Measurements from ENCODE around the gene NRXN3. TPM values are rescaled to one million over a fixed set of nuclear protein-coding genes. Genes with fewer than 3 reads are reported as not detected.
A peak's percentile ranks its signal among the peaks of the same experiment; 100 is the strongest.
"Not testable (repeated sequence)": the region's sequence is repeated elsewhere in the genome, so short reads cannot be mapped to it uniquely, and the experiment has no call there.

Gene NRXN3
- total RNA-seq, 1 donor = 2.5 TPM

DNA sequence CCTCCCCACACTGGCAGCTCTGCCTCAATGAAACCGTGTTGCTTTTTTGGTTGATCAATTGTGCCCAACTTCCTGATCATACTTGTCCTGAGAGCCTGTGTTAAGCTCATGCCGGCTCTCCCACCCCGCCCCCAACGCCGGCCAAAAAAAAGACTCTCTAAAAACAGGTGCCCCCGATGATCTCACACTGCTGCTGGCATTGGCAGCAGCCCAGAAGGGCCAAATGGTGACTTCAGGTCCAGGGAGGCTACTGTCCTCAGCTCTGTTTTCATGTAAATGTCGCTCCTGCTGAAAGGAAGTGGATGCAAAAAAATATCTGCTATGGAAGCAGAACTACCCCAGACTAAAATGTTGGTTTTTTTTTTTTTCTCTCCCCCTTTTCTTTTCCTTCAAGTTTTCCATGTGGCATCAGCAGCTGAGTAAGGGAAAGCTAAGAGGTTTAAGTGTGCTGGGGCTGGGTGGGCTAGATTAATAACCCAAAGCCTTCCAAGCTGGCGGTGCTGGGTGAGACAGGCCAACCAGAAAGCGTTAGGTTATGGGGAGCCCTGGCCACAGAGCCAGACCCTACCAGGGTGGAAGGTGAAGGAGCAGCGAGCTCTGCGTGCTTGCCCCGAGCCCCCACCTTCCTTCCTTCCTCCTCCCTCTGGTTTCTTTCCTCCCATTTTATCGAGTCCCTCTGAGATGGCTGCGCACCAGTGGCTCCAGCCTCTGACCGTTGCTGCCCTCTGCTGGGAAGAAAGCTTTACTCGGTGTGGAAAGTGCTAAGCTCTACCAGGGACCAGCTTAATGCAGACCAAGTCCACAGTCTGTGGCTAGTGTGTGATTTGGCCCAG lies 396.1 kb downstream of the NRXN3 start:
- Histone ChIP-seq H4K20me1 (ENCODE audit: insufficient read depth, low read length) (no peaks in the 10 kb centered on the region), H3K9me3 (ENCODE audit: low read depth, low read length) (no peaks in the 10 kb centered on the region), H3K27ac (ENCODE audit: low read depth, low read length) (no peak overlapping the region), H3K27me3 (ENCODE audit: insufficient read depth, low read length) (no peaks in the 10 kb centered on the region), H3K36me3 (ENCODE audit: insufficient read depth, low read length) (no peaks in the 10 kb centered on the region), H3K79me2 (ENCODE audit: insufficient read depth, low read length) (no peaks in the 10 kb centered on the region), H3K4me3 (ENCODE audit: insufficient read depth, low read length) (peak overlapping the region; percentile 55), H3K4me1 (ENCODE audit: insufficient read depth, low read length) (no peaks in the 10 kb centered on the region), H3K4me2 (ENCODE audit: insufficient read depth, low read length) (peak overlapping the region; percentile 63), H2AFZ (ENCODE audit: low read length) (peak overlapping the region; percentile 86)
- DNase-seq (ENCODE audit: insufficient read length, low spot score, missing footprints) = peak; percentile 88
- TF ChIP-seq, protein P1, sequence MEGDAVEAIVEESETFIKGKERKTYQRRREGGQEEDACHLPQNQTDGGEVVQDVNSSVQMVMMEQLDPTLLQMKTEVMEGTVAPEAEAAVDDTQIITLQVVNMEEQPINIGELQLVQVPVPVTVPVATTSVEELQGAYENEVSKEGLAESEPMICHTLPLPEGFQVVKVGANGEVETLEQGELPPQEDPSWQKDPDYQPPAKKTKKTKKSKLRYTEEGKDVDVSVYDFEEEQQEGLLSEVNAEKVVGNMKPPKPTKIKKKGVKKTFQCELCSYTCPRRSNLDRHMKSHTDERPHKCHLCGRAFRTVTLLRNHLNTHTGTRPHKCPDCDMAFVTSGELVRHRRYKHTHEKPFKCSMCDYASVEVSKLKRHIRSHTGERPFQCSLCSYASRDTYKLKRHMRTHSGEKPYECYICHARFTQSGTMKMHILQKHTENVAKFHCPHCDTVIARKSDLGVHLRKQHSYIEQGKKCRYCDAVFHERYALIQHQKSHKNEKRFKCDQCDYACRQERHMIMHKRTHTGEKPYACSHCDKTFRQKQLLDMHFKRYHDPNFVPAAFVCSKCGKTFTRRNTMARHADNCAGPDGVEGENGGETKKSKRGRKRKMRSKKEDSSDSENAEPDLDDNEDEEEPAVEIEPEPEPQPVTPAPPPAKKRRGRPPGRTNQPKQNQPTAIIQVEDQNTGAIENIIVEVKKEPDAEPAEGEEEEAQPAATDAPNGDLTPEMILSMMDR (IDR thresholded peaks at IDR 0.05; ENCODE audit: extremely low read depth, low read depth, low read length) = peak; percentile 86

DNA sequence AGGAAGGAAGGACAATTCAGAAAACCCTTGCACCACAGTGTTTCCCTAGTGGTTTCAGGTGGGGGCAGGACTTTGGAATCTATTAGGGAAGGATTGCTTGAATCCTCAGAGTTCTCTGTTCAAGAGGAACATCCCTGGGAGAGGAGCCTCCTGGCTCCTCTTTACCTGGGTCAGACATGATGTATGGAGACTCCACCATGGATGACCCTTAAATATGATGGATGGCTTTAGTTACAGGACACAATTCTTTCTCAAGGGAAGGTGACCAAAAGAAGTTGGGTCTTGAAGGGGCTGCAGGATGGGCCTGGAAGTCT lies 396.6 kb downstream of the NRXN3 start:
- Histone ChIP-seq H3K79me2 (ENCODE audit: insufficient read depth, low read length) (no peaks in the 10 kb centered on the region), H2AFZ (ENCODE audit: low read length) (no peak overlapping the region), H3K27ac (ENCODE audit: low read depth, low read length) (no peak overlapping the region), H3K4me3 (ENCODE audit: insufficient read depth, low read length) (no peak overlapping the region), H3K9me3 (ENCODE audit: low read depth, low read length) (no peaks in the 10 kb centered on the region), H3K27me3 (ENCODE audit: insufficient read depth, low read length) (no peaks in the 10 kb centered on the region), H3K4me1 (ENCODE audit: insufficient read depth, low read length) (no peaks in the 10 kb centered on the region), H3K4me2 (ENCODE audit: insufficient read depth, low read length) (no peak overlapping the region), H4K20me1 (ENCODE audit: insufficient read depth, low read length) (no peaks in the 10 kb centered on the region), H3K36me3 (ENCODE audit: insufficient read depth, low read length) (no peaks in the 10 kb centered on the region)
- TF ChIP-seq, protein P1 (IDR thresholded peaks at IDR 0.05; ENCODE audit: extremely low read depth, low read depth, low read length) = no peak
- DNase-seq (ENCODE audit: insufficient read length, low spot score, missing footprints) = no peak

DNA sequence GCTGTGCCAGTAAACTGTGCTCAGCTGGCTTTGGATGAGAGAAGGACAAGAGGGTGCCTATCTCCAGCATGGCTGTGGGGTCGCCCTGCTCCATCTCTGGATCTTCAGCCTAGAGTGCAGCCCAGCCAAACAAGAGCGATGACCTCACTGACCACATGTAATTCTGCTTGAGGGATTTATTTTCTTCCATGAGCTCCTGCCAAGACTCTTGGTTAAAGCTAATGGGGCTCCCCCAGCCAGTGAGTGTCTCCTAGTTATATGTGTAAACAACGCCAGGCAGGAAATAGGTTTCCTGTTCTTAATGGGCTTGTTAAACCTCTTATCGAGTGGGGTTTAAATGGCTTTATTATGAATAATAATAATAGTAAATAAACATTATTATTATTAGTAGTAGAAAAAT lies 397.2 kb downstream of the NRXN3 start:
- Histone ChIP-seq H3K79me2 (ENCODE audit: insufficient read depth, low read length) (no peaks in the 10 kb centered on the region), H3K4me3 (ENCODE audit: insufficient read depth, low read length) (no peak overlapping the region), H3K4me2 (ENCODE audit: insufficient read depth, low read length) (no peak overlapping the region), H3K36me3 (ENCODE audit: insufficient read depth, low read length) (no peaks in the 10 kb centered on the region), H3K27ac (ENCODE audit: low read depth, low read length) (no peak overlapping the region), H3K27me3 (ENCODE audit: insufficient read depth, low read length) (no peaks in the 10 kb centered on the region), H4K20me1 (ENCODE audit: insufficient read depth, low read length) (no peaks in the 10 kb centered on the region), H3K9me3 (ENCODE audit: low read depth, low read length) (no peaks in the 10 kb centered on the region), H2AFZ (ENCODE audit: low read length) (no peak overlapping the region), H3K4me1 (ENCODE audit: insufficient read depth, low read length) (no peaks in the 10 kb centered on the region)
- DNase-seq (ENCODE audit: insufficient read length, low spot score, missing footprints) = peak; percentile 58
- TF ChIP-seq, protein P1 (IDR thresholded peaks at IDR 0.05; ENCODE audit: extremely low read depth, low read depth, low read length) = no peak

DNA sequence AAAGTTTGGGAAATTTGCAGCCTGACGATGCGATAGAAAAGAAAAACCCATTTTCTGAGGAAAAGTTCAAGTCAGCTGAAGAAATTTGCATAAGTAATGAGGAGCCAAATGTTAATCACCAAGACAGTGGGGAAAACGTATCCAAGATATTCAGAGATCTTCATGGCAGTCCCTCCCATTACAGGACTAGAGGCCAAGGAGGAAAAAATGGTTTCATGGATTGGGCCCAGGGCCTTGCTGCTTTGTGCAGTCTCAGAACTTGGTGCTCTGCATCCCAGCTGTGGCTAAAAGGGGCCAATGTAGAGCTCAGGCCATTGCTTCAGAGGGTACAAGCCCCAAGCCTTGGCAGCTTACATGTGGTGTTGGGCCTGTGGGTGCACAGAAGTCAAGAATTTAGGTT lies 403.6 kb downstream of the NRXN3 start:
- not testable (repeated sequence) for DNase-seq (ENCODE audit: insufficient read length, low spot score, missing footprints); H2AFZ ChIP-seq (ENCODE audit: low read length)

More for the DNA sequence above, 403.6 kb downstream of the NRXN3 start:
- H3K27me3 ChIP-seq (ENCODE audit: insufficient read depth, low read length); H3K9me3 ChIP-seq (ENCODE audit: low read depth, low read length); H3K4me2 ChIP-seq (ENCODE audit: insufficient read depth, low read length); H4K20me1 ChIP-seq (ENCODE audit: insufficient read depth, low read length); H3K36me3 ChIP-seq (ENCODE audit: insufficient read depth, low read length); H3K79me2 ChIP-seq (ENCODE audit: insufficient read depth, low read length); H3K4me3 ChIP-seq (ENCODE audit: insufficient read depth, low read length); H3K4me1 ChIP-seq (ENCODE audit: insufficient read depth, low read length); H3K27ac ChIP-seq (ENCODE audit: low read depth, low read length): not testable (repeated sequence)

All from osteoblast (primary cell).